SH-SY5Y (cell line): ENCODE measurements around the gene TANGO6.

ENCODE experiments used
- GATA2 ChIP-seq: IDR thresholded peaks from 2 replicates; pipeline ENCODE4 v1.6.1; 2011; ENCODE audit warnings: mild to moderate bottlenecking, low read depth, low read length
- GATA3 ChIP-seq: IDR thresholded peaks from 2 replicates; pipeline ENCODE4 v1.6.1; 2011; ENCODE audit warnings: low read depth, mild to moderate bottlenecking, low read length, moderate library complexity

- TF ChIP-seq GATA2 (no peak), GATA3 (no peak)
Observed at GRCh38 chr16:68893710-68894705, 50.7 kb downstream of the TANGO6 start.
